Epithelial cell of proximal tubule (primary cell): ENCODE measurements around the gene ALPK3. TPM values are rescaled to one million over a fixed set of nuclear protein-coding genes. Genes with fewer than 3 reads are reported as not detected.

Experiments
- DNase-seq: peaks from one replicate; pipeline ENCODE4 v3.0.0-alpha.2; 2011; ENCODE audit warnings: low read depth
- H3K4me3 ChIP-seq: 2 replicates; pipeline ENCODE4 v1.5.1; 2011; ENCODE audit warnings: low read depth, mild to moderate bottlenecking, low read length
- CTCF ChIP-seq: conservative IDR thresholded peaks from 2 replicates; pipeline ENCODE4 v1.5.1; 2012; ENCODE audit warnings: low read depth, mild to moderate bottlenecking, low read length
- total RNA-seq: library from RNA; depleted of rRNA; stranded (reverse); fragments of >200 nt; gene quantifications from 2 replicates; pipeline ENCODE4 v1.2.3, GENCODE V29; 2015

ALPK3 gene
- total RNA-seq, 1 donor from 2014 or later, result 30.8 TPM

- H3K4me3 ChIP-seq, result no peak overlapping the region
- TF ChIP-seq CTCF, result no peak
- no peak for DNase-seq
Measured at GRCh38 chr15:84805221-84805620, 11.9 kb upstream of the ALPK3 start.

- TF ChIP-seq CTCF, result no peak
- no peak for DNase-seq
- no peak overlapping the region for H3K4me3 ChIP-seq
Measured at GRCh38 chr15:84807228-84807627, 9.9 kb upstream of the ALPK3 start.

- no peak for DNase-seq
- no peak for TF ChIP-seq CTCF
- no peak overlapping the region for H3K4me3 ChIP-seq
Measured at GRCh38 chr15:84810073-84810840, 6.9 kb upstream of the ALPK3 start.

- TF ChIP-seq CTCF, result no peak
- no peak overlapping the region for H3K4me3 ChIP-seq
- DNase-seq, result no peak
Measured at GRCh38 chr15:84811151-84811550, 6.0 kb upstream of the ALPK3 start.

- no peak overlapping the region for H3K4me3 ChIP-seq
- TF ChIP-seq CTCF, result no peak
- no peak for DNase-seq
Measured at GRCh38 chr15:84811828-84812227, 5.3 kb upstream of the ALPK3 start.

- no peak for TF ChIP-seq CTCF
- no peak overlapping the region for H3K4me3 ChIP-seq
- no peak for DNase-seq
Measured at GRCh38 chr15:84812842-84813241, 4.3 kb upstream of the ALPK3 start.

- DNase-seq, result no peak
- no peak for TF ChIP-seq CTCF
- H3K4me3 ChIP-seq, result no peak overlapping the region
Measured at GRCh38 chr15:84813435-84813834, 3.7 kb upstream of the ALPK3 start.
